Nephron progenitor cell (in vitro differentiated cells): ENCODE data around the gene EIF2S1.

Experiments
- DNase-seq: peaks from one replicate; pipeline ENCODE4 v3.0.0; 2021
- H3K27ac Mint-ChIP-seq: 2 replicates; pipeline ENCODE4 v1.8.0; 2021; ENCODE audit warnings: mild to moderate bottlenecking, moderate library complexity, mixed read lengths
- H3K27me3 Mint-ChIP-seq: 2 replicates; pipeline ENCODE4 v1.8.0; 2021; ENCODE audit warnings: mild to moderate bottlenecking, low read depth, mixed read lengths; ENCODE audit not compliant: poor library complexity
- H3K36me3 Mint-ChIP-seq: 2 replicates; pipeline ENCODE4 v1.8.0; 2021; ENCODE audit warnings: low read depth, mixed read lengths
- H3K4me1 Mint-ChIP-seq: 2 replicates; pipeline ENCODE4 v1.8.0; 2021; ENCODE audit warnings: mixed read lengths
- H3K4me3 Mint-ChIP-seq: 2 replicates; pipeline ENCODE4 v1.8.0; 2021; ENCODE audit warnings: mild to moderate bottlenecking, moderate library complexity, mixed read lengths
- H3K9me3 Mint-ChIP-seq: 2 replicates; pipeline ENCODE4 v1.8.0; 2021; ENCODE audit warnings: mild to moderate bottlenecking, moderate library complexity, mixed read lengths
- CTCF ChIP-seq: fragments of 200-600 bp; sonication (generic); IDR thresholded peaks from 2 replicates; pipeline ENCODE4 v1.5.0; 2021; ENCODE audit warnings: antibody characterized with exemption

Gene EIF2S1

GRCh38 chr14:67429510-67430205, 69.5 kb downstream of the EIF2S1 start:
- H3K4me3 Mint-ChIP-seq, result no peak overlapping the region
- no peaks in the 10 kb centered on the region for H3K9me3 Mint-ChIP-seq
- no peaks in the 10 kb centered on the region for H3K36me3 Mint-ChIP-seq
- TF ChIP-seq CTCF, result no peak
- peaks cover 27% of the 10 kb centered on the region for H3K27me3 Mint-ChIP-seq
- no peak for DNase-seq
- H3K4me1 Mint-ChIP-seq, result peaks cover 50% of the 10 kb centered on the region
- H3K27ac Mint-ChIP-seq, result no peak overlapping the region

- Mint-ChIP-seq H3K27me3 (peaks cover 39% of the 10 kb centered on the region), H3K4me3 (no peak overlapping the region), H3K36me3 (no peaks in the 10 kb centered on the region), H3K27ac (no peak overlapping the region), H3K9me3 (no peaks in the 10 kb centered on the region), H3K4me1 (peaks cover 39% of the 10 kb centered on the region)
- no peak for TF ChIP-seq CTCF
- peak; percentile 16 for DNase-seq
These were observed 72.0 kb downstream of the EIF2S1 start for GRCh38 chr14:67432050-67432564.

- Mint-ChIP-seq H3K36me3 (no peaks in the 10 kb centered on the region), H3K4me1 (peaks cover 24% of the 10 kb centered on the region), H3K4me3 (no peak overlapping the region), H3K27ac (no peak overlapping the region), H3K9me3 (no peaks in the 10 kb centered on the region), H3K27me3 (peaks cover 37% of the 10 kb centered on the region)
- no peak for DNase-seq
- no peak for TF ChIP-seq CTCF
These were observed 75.5 kb downstream of the EIF2S1 start for GRCh38 chr14:67435603-67436002.
